ENCODE results near the gene LMF1. TPM values are rescaled to one million over a fixed set of nuclear protein-coding genes. Genes with fewer than 3 reads are reported as not detected.

Gene LMF1
- total and polyA plus RNA-seq, 2 donors (not counting 1 experiment from before 2014, with no cell fraction given), result 36.4 to 63.2 TPM

GRCh38 chr16:855471-855870, 115.3 kb downstream of the LMF1 start:
- no peak overlapping the region for H3K9ac ChIP-seq (ENCODE audit: low read length)
- H3K27me3 ChIP-seq (replicated peaks in 1 of 4; ENCODE audit: control extremely low read depth in 1 of 4, control insufficient read depth in 3 of 4, insufficient read depth in 4 of 4, low read length in 3 of 4), result no peaks in the 10 kb centered on the region
- no peak overlapping the region for H2AFZ ChIP-seq (ENCODE audit: insufficient read depth, low read depth, low read length, poor library complexity, severe bottlenecking)
- ChIA-PET CTCF (no interaction called here), POLR2A (no interaction called here)
- no peak overlapping the region for H3K4me2 ChIP-seq (replicated peaks; ENCODE audit: low read depth, low read length, poor library complexity, severe bottlenecking)
- Mint-ChIP-seq H3K9me3 (ENCODE audit: insufficient read depth) (no peaks in the 10 kb centered on the region), H3K4me3 (no peak overlapping the region), H3K27me3 (no peaks in the 10 kb centered on the region), H3K4me1 (no peaks in the 10 kb centered on the region), H3K27ac (no peak overlapping the region)
- no peak for DNase-seq
- H3K27ac ChIP-seq (ENCODE audit: low read length in 2 of 2), result no peak overlapping the region
- H3K9me3 ChIP-seq (ENCODE audit: control extremely low read depth in 1 of 3, control insufficient read depth in 2 of 3, insufficient read depth in 1 of 3, low read length in 2 of 3), result peaks cover 0 to 44% (median 0%) of the 10 kb centered on the region in 3 donors
- no peaks in the 10 kb centered on the region for H3K79me2 ChIP-seq (ENCODE audit: control insufficient read depth, insufficient read depth, low read length)
- H3K4me3 ChIP-seq (ENCODE audit: control extremely low read depth in 1 of 5, extremely low read depth in 1 of 5, insufficient read depth in 1 of 5, low read depth in 2 of 5, low read length in 4 of 5), result no peak overlapping the region
- intact Hi-C loops (cut with micrococcal nuclease), result no loop called here
- ATAC-seq (ENCODE audit: low read depth), result no peak
- TF ChIP-seq CTCF (IDR thresholded peaks at IDR 0.05), result no peak
- no peak for TF ChIP-seq EZH2 (IDR thresholded peaks at IDR 0.05; ENCODE audit: borderline replicate concordance, insufficient read depth, low read depth, low read length, poor library complexity, severe bottlenecking)
- no peaks in the 10 kb centered on the region for H3K4me1 ChIP-seq (ENCODE audit: control insufficient read depth in 2 of 2, insufficient read depth in 2 of 2, low read length in 2 of 2)
- H4K20me1 ChIP-seq (ENCODE audit: control insufficient read depth, insufficient read depth, low read length, poor library complexity, severe bottlenecking), result no peaks in the 10 kb centered on the region
- 94% methylated on average over 13 of the region's 13 CpGs for WGBS (ENCODE audit: insufficient coverage)
- no peaks in the 10 kb centered on the region for H3K36me3 ChIP-seq (replicated peaks in 1 of 2; ENCODE audit: control extremely low read depth in 1 of 2, control insufficient read depth in 1 of 2, extremely low read depth in 1 of 2, insufficient read depth in 2 of 2, low read length in 1 of 2)

GRCh38 chr16:854808-855410, 115.9 kb downstream of the LMF1 start:
- 95% methylated on average over 23 of the region's 23 CpGs for WGBS (ENCODE audit: insufficient coverage)
- ChIA-PET CTCF (no interaction called here), POLR2A (no interaction called here)
- no peak for ATAC-seq (ENCODE audit: low read depth)
- H3K27ac Mint-ChIP-seq, result no peak overlapping the region
- Histone ChIP-seq H3K79me2 (ENCODE audit: control insufficient read depth, insufficient read depth, low read length) (no peaks in the 10 kb centered on the region), H3K4me2 (replicated peaks; ENCODE audit: low read depth, low read length, poor library complexity, severe bottlenecking) (no peak overlapping the region), H2AFZ (ENCODE audit: insufficient read depth, low read depth, low read length, poor library complexity, severe bottlenecking) (no peak overlapping the region), H4K20me1 (ENCODE audit: control insufficient read depth, insufficient read depth, low read length, poor library complexity, severe bottlenecking) (no peaks in the 10 kb centered on the region), H3K4me3 (ENCODE audit: control extremely low read depth in 1 of 5, extremely low read depth in 1 of 5, insufficient read depth in 1 of 5, low read depth in 2 of 5, low read length in 4 of 5) (no peak overlapping the region), H3K9ac (ENCODE audit: low read length) (no peak overlapping the region), H3K4me1 (ENCODE audit: control insufficient read depth in 2 of 2, insufficient read depth in 2 of 2, low read length in 2 of 2) (no peaks in the 10 kb centered on the region), H3K36me3 (replicated peaks in 1 of 2; ENCODE audit: control extremely low read depth in 1 of 2, control insufficient read depth in 1 of 2, extremely low read depth in 1 of 2, insufficient read depth in 2 of 2, low read length in 1 of 2) (no peaks in the 10 kb centered on the region), H3K27ac (ENCODE audit: low read length in 2 of 2) (no peak overlapping the region), H3K9me3 (ENCODE audit: control extremely low read depth in 1 of 3, control insufficient read depth in 2 of 3, insufficient read depth in 1 of 3, low read length in 2 of 3) (peaks cover 0 to 50% (median 0%) of the 10 kb centered on the region in 3 donors), H3K27me3 (replicated peaks in 1 of 4; ENCODE audit: control extremely low read depth in 1 of 4, control insufficient read depth in 3 of 4, insufficient read depth in 4 of 4, low read length in 3 of 4) (no peaks in the 10 kb centered on the region)
- intact Hi-C loops (cut with micrococcal nuclease), result no loop called here
- TF ChIP-seq EZH2 (IDR thresholded peaks at IDR 0.05; ENCODE audit: borderline replicate concordance, insufficient read depth, low read depth, low read length, poor library complexity, severe bottlenecking) (no peak), CTCF (IDR thresholded peaks at IDR 0.05) (no peak)
- no peaks in the 10 kb centered on the region for H3K4me1 Mint-ChIP-seq
- H3K9me3 Mint-ChIP-seq (ENCODE audit: insufficient read depth), result no peaks in the 10 kb centered on the region
- H3K27me3 Mint-ChIP-seq, result no peaks in the 10 kb centered on the region
- no peak for DNase-seq
- H3K4me3 Mint-ChIP-seq, result no peak overlapping the region

All from B cell (primary cell).